Measurements from ENCODE around the gene SPC24. TPM values are rescaled to one million over a fixed set of nuclear protein-coding genes. Genes with fewer than 3 reads are reported as not detected.

Gene SPC24
- total RNA-seq, 1 experiment from 2014 or later, result 33.9 TPM

- peak overlapping the region; percentile 11; the same call in 1 of the 2 replicates for H3K4me2 ChIP-seq (ENCODE audit: low read length)
- 0 out of 2 replicates have a peak overlapping the region, but pooled peaks have one; percentile 8 for H3K27ac ChIP-seq (ENCODE audit: low read depth, low read length)
- ChIA-PET CTCF (no interaction called here), RAD21 (ENCODE audit: low non-redundant PET in 1 of 2, low total read pairs in 2 of 2, uncharacterized antibody in 2 of 2, unreplicated experiment in 2 of 2) (no interaction called here), POLR2A (interaction anchor here (0.6 kb wide), 1 partner anchor 11 kb away, joined by 3 read pairs; no protein-coding TSS in a partner anchor)
- intact Hi-C loops (cut with micrococcal nuclease), result no loop called here
- no peaks in the 10 kb centered on the region for H3K9me3 ChIP-seq (ENCODE audit: control insufficient read depth in 1 of 2, insufficient read depth in 1 of 2, low read depth in 1 of 2, low read length in 2 of 2)
- no peak overlapping the region for H3K4me3 ChIP-seq (replicated peaks in 1 of 2; ENCODE audit: low read depth in 1 of 2, low read length in 2 of 2)
- BruUV-seq (replicated peaks), result no TSS peak
- no peak overlapping the region for H2AFZ ChIP-seq (ENCODE audit: low read depth, low read length, poor library complexity, severe bottlenecking)
- peak; percentile 19 for DNase-seq (ENCODE audit: low read depth, low spot score)
- ATAC-seq, result peak; percentile 54
- H3K36me3 ChIP-seq (ENCODE audit: control insufficient read depth in 1 of 2, insufficient read depth in 2 of 2, low read length in 2 of 2), result peaks cover 3 to 5% of the 10 kb centered on the region in 2 experiments; a peak in 2 of 4 replicates
- peaks cover 0 to 16% of the 10 kb centered on the region in 2 experiments; a peak in 1 of 4 replicates for H3K4me1 ChIP-seq (ENCODE audit: control insufficient read depth in 1 of 2, insufficient read depth in 2 of 2, low read length in 2 of 2)
- no peaks in the 10 kb centered on the region for H3K79me2 ChIP-seq (ENCODE audit: insufficient read depth, low read length)
- no peaks in the 10 kb centered on the region for H4K20me1 ChIP-seq (ENCODE audit: insufficient read depth)
- H3K9me2 ChIP-seq (ENCODE audit: insufficient read depth), result no peaks in the 10 kb centered on the region
- TF ChIP-seq FOSL1 (IDR thresholded peaks at IDR 0.05; ENCODE audit: low read depth) (peak; percentile 32; the same call in 1 of the 2 replicates), CBX3 (IDR thresholded peaks at IDR 0.05; ENCODE audit: low read depth) (0 out of 2 replicates have a peak, but pooled peaks have one; percentile 18), SP1 (IDR thresholded peaks at IDR 0.05; ENCODE audit: low read depth) (no peak)
- H3K27me3 ChIP-seq (ENCODE audit: insufficient read depth, low read length), result no peaks in the 10 kb centered on the region
- H3K9ac ChIP-seq (ENCODE audit: low read length), result no peak overlapping the region
Observed at GRCh38 chr19:11168568-11168967, 13.0 kb upstream of the SPC24 start.

- Histone ChIP-seq H3K9me2 (ENCODE audit: insufficient read depth) (no peaks in the 10 kb centered on the region), H2AFZ (ENCODE audit: low read depth, low read length, poor library complexity, severe bottlenecking) (no peak overlapping the region), H3K9me3 (ENCODE audit: control insufficient read depth in 1 of 2, insufficient read depth in 1 of 2, low read depth in 1 of 2, low read length in 2 of 2) (no peaks in the 10 kb centered on the region), H3K4me3 (replicated peaks in 1 of 2; ENCODE audit: low read depth in 1 of 2, low read length in 2 of 2) (no peak overlapping the region), H3K27ac (ENCODE audit: low read depth, low read length) (no peak overlapping the region), H3K4me1 (ENCODE audit: control insufficient read depth in 1 of 2, insufficient read depth in 2 of 2, low read length in 2 of 2) (peaks cover 0 to 16% of the 10 kb centered on the region in 2 experiments; a peak in 1 of 4 replicates), H3K36me3 (ENCODE audit: control insufficient read depth in 1 of 2, insufficient read depth in 2 of 2, low read length in 2 of 2) (peaks cover 0 to 3% of the 10 kb centered on the region in 2 experiments; a peak in 2 of 4 replicates), H4K20me1 (ENCODE audit: insufficient read depth) (no peaks in the 10 kb centered on the region), H3K27me3 (ENCODE audit: insufficient read depth, low read length) (no peaks in the 10 kb centered on the region), H3K4me2 (ENCODE audit: low read length) (no peak overlapping the region), H3K79me2 (ENCODE audit: insufficient read depth, low read length) (no peaks in the 10 kb centered on the region), H3K9ac (ENCODE audit: low read length) (no peak overlapping the region)
- intact Hi-C loops (cut with micrococcal nuclease), result no loop called here
- BruUV-seq (replicated peaks), result no TSS peak
- POLR2A ChIA-PET, result no interaction called here
- CTCF ChIA-PET, result no interaction called here
- ATAC-seq, result no peak
- no peak for DNase-seq (ENCODE audit: low read depth, low spot score)
- RAD21 ChIA-PET (ENCODE audit: low non-redundant PET in 1 of 2, low total read pairs in 2 of 2, uncharacterized antibody in 2 of 2, unreplicated experiment in 2 of 2), result no interaction called here
- TF ChIP-seq POLR2AphosphoS5 (IDR thresholded peaks at IDR 0.05; ENCODE audit: low read depth, low read length) (no peak), RAD21 (IDR thresholded peaks at IDR 0.05; ENCODE audit: low read depth) (no peak), ATF3 (IDR thresholded peaks at IDR 0.05) (no peak), POLR2A (IDR thresholded peaks at IDR 0.05; ENCODE audit: borderline replicate concordance, extremely low read depth, insufficient read depth, insufficient read length) (no peak), ZNF274 (IDR thresholded peaks at IDR 0.05; ENCODE audit: low read depth, low read length) (no peak)
Observed at GRCh38 chr19:11166281-11167142, 10.9 kb upstream of the SPC24 start.

Data from HCT116 (cell line).